Chondrocyte (in vitro differentiated cells): ENCODE data around the gene GTF2H2C. TPM values are rescaled to one million over a fixed set of nuclear protein-coding genes. Genes with fewer than 3 reads are reported as not detected.

Experiments
- total RNA-seq: library from RNA; stranded (reverse); gene quantifications from 3 replicates; pipeline ENCODE4 v1.2.1, GENCODE V29; 2021

The GTF2H2C gene
- total RNA-seq, 1 donor from 2014 or later, result 25.5 TPM

Other genes with a start within 250 kb of the GTF2H2C start
- 1.5 to 4.6 TPM (median 1.9 TPM) in 3 replicates for gene CCDC125, start 227.4 kb upstream of the GTF2H2C start, total RNA-seq
- 32.5 to 38.6 TPM (median 33.0 TPM) in 3 replicates for gene AK6, start 190.7 kb upstream of the GTF2H2C start, total RNA-seq
- 49.4 to 75.6 TPM (median 64.8 TPM) in 3 replicates for gene TAF9, start 190.7 kb upstream of the GTF2H2C start, total RNA-seq
- gene RAD17, start 190.4 kb upstream of the GTF2H2C start, total RNA-seq, result 22.4 to 25.7 TPM (median 25.3 TPM) in 3 replicates
- 1.2 to 2.2 TPM (median 2.0 TPM) in 3 replicates for gene MARVELD2, start 145.1 kb upstream of the GTF2H2C start, total RNA-seq
- 3.2 to 9.0 TPM (median 7.7 TPM) in 3 replicates for gene OCLN, start 67.4 kb upstream of the GTF2H2C start, total RNA-seq